HG03025 (cell line): ENCODE measurements around the gene HIVEP3.

Experiments
- ATAC-seq: cut with Tn5 transposase; IDR thresholded peaks from one replicate; pipeline ENCODE4 v1.9.1; 2021; ENCODE audit warnings: mild to moderate bottlenecking, moderate library complexity; ENCODE audit not compliant: unreplicated experiment, low FRiP score

HIVEP3 gene

DNA sequence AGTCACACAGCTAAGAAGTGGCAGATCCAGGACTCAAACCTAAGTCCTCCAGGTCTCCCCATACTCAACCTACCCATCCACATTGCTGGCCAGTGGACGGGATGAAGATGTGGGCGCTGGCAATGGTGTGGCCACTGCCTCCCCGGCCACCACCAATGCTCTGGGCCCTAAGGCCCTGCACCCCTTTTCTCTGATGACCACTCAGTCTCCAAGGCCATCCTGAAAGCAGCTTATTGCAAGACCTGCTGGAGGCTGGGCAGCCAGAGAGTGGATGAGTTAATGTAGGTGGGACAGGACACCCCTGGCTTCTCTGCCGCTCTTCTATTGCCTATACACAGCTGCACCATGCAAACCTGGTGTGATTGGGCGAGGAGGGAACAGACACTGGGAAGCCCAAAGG lies 178.7 kb downstream of the HIVEP3 start:
- no peak for ATAC-seq

DNA sequence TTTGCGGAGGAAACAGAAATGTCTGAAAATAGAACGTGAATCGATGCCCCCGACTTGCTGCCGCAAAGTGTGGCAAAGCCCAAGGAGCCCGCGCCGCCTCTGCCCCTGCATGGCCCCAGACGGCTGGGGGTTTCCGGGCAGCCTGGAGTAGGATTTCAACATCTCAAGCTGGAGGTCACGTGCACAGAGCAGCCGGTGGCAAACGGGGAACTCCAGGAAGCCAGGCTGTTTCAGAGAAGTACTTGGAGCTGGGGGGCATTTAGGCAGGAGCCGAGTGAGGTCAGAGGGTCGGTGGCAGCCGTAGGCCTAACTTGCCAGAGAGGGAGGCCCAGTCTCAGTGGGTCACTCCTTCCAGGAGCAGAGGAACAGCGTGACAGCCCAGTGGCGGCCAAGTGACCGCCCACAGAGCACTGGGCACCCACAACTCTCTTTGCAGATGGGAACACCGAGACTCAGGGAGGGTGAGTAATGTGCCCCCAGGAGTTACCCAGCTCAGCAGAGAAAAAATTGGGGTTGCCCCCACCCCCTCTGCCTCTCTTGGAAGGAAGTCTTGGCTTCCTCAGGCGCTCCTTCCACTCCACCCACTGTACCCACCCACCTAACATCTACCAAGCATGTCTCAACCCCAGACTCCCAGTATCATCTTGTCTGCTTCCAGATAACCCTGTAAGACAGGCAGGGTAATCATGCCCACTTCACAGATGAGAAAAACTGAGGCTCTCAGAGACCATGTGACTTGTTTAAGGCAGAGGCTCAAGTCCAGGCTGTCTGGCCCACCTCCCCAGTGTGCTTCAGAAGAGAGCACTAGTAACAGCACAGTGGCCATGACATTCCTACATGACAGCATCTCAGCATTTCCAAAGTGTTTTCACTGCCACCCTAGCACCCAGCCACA lies 179.4 kb downstream of the HIVEP3 start:
- ATAC-seq = no peak

DNA sequence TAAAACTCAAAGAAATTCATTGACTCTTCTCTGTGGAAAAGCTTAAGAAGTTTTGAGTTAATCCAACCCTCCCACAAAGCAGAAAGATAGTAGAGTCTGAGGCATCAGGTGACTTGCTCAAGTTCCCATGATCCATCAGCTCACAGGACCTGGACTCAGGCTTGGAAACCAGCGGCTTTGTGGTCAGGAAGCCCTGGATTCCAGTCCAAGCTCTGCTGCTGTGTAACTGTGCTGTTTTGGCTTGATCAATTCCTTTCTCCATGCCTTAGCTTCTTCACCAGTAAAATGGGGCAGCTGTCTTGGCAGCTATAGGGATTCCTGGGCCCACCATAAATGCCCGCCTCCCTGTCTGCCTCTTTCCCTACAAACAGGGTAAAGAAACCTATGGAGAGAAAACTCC lies 180.2 kb downstream of the HIVEP3 start:
- ATAC-seq = no peak

DNA sequence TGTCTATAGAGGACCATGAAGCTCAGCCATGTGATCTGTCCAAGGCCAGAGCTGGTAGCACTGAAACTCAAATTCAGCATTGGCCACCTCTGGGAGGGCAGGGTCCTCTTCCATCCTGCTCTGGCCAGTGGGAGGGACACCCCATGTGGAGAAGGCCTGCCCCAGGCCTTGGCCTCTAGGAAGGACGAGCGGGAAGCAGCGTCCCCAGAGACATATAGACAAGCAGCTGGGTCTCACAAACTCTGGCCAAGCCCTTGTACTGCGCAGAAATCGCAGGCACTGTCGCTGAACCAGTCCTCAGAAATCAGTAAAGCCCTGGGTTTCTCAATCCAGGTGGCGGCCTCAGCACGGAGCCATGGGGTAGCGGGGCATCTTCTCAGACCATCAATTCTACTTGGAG lies 180.7 kb downstream of the HIVEP3 start:
- ATAC-seq = no peak

DNA sequence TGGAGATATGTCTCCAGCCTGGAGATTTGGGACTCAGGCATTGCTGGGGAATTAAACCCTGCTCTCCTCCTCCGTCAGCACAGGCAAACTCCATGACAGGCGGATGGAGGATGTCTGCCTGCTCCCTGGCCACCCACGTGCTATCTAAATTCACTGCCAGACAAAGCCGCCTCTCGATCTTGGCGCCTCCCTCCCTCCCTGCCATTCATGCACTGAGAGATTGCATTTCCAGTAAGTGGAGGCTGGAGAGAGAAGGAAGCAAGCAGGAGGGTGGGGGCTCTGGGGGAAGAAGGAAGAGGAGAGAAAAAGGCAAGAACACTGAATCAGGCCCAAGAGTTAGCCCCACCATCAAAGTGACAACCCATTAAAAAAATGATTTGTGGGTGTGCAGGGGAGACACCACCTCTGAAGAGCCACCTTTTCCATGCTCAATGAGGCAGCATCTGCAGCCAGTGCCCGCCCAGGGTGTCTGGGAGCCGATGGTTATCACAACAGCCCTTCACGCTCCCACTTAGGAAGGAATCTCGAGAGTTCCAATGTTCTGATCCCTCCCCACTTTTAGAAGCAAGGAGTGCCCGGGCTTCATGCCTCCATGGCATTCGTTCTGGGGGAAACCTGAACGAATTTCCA lies 183.0 kb downstream of the HIVEP3 start:
- ATAC-seq = no peak

DNA sequence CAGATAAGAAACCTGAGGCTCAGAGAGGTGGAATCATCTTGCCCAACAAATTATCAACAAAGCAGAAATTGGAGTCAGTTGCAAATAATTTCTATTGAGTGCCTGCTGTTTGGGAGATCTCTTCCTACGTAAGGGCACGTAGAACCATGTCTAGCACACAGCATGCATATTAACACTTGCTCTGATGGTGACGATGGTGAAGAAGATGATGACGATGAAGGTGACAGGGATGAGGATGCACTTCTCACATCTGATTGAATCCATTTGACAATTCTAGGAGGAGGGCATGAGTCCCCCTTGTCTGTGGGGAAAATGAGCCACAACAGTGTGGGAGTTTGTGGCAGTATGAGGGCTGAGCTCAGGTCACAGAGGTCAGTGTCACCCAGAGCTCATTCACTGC lies 183.6 kb downstream of the HIVEP3 start:
- no peak for ATAC-seq

DNA sequence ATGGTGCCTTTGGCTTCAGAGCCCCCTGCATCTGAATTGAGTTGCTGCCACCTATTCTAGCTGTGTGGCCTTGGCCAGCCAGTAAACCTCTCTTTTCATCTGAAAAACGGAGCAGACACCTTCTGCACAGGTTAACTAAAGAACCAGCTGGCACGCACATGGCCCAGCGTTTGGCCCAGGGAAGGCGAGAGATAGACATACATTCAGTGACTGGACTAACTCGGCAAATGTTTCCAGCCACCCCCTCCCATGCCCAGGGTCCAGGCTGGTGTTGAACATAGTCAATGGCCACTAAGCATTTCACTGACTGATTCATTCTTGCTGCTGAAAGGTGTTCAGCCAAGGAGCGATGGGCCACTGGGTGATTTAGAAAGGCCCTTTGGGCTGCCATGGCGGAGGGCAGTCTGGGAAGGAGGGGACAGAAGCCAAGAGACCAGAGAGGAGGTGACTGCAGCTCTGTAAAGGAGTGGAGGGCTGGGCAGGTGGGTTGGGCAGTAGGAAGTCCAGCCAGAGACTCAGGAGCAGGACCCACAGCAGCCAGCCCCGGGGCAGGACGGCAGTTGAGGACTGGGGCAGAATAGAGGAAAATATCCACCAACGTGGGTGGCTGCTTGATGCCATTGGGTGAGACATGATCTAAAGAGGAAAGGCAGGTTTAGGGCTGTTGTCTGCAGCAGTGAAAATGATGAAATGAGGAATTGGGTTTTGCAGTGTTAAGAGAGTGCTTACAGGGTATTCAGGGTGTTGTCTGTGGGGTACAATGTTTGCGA lies 184.3 kb downstream of the HIVEP3 start:
- ATAC-seq = no peak

DNA sequence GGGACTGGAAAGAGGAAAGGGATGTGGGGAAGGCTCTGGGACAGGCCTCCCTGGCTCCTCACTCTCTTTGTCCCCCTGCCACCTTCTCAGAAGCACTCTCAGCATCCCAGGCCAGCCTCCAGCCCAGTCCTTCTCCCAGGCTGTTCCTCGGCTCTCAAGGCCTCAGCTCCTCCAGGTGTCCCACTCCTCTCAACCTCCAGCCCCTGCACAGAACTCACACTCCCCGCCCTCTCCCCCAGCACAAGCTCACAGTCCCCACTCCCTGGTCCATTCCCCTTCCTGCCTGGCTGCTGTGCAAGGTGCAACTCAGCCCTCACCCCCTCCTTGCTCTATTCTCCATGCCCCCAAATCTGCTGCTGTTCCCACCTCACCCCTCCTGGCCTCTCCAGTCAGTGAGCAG lies 185.0 kb downstream of the HIVEP3 start:
- ATAC-seq = no peak

DNA sequence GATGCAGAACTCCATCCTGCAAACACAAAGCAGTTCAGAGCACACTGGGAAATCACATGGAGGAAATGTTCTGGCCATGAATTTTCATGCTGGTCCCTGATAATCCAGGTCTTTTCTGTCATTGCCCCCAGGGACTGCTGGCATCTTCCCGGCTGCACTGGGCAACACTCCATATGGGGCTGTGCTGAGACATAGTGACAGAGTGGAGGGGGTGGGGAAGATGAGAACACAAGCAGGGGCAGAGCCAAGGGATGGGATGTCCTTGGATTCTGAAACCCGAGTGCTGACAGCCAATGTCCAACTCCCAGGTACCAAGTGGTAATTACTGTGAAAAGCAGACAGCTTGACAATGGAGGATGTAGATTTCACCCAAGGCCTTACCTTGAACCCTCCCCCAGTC lies 185.7 kb downstream of the HIVEP3 start:
- ATAC-seq = no peak

DNA sequence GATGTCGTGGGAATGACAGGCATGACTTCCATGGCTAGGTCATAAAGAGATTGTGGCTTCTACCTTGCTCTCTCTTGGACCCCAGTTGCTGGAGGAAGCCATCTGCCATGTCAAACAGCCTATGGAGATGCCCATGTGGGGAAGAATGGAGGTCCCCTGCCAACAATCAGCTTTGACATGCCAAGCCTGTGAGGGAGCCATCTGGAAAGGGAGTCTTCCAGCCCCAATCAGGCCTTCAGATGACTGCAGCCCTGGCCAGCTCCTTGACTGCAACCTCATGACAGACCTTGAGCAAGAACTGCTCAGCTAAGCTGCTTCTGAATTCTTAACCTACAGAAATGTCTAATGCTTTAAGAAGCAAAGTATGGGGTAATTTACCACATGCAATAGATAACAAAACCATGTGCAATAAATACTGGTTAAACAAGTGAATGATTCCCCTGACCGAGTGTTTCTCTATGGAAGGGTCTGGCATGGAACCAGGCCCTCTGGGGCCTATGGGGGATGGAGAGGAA lies 187.1 kb downstream of the HIVEP3 start:
- no peak for ATAC-seq

DNA sequence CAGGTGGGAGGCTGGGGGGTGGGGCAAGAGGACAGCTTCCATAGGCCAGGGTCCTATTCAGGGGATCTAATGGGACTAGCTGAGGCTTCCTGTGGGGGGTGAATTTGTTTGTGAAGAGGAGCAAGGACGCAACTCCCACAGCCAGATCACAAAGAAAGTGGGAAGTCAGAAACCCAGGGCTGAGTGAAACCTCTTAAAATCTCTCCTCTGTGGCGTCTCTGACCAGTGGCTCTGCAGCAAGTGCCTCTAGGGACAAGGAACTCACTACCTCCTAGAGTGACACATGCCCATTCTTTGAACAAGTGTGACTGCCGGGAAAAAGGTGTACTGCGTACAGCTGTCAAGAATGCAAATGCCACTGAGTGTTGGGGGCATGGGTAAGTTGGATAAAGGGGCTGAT lies 187.9 kb downstream of the HIVEP3 start:
- no peak for ATAC-seq

DNA sequence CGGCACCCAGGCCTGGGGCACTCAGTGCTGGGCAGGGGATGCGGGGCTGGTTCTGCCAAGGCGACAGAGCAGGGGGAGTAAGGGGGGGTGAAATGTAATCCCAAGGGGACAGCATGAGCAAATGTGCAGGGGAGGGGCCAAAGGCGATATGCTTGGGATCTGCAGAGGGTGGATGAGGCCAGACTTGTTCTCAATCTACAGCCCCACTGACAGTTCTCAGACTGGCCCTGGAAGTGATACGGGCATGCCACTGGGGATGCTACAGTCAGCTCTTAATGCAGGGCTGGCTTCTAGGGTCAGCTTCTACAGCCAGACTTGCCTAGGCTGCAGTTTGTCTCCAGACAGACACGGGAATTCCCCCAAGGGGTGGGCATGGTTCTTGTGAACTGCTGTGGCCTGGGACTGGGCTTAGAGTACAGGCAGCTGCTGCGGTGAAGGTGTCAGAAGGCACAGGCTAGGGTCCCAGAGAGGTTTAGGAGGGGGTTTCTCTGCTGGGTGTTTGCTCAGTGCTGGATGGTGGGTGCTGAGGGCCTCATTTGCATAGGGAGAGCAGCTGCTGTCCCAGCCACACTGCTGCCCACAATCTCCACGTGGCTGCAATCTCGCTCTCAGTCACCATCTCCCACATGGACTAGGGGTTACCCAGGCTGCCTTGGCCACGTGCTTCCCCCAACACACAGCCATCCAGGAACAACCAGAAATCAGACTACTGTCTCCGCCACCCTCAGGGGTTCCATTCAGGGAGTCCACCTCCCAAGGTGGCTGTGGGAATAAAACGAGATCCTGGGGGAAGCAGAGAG lies 190.1 kb downstream of the HIVEP3 start:
- ATAC-seq = peak; percentile 51

DNA sequence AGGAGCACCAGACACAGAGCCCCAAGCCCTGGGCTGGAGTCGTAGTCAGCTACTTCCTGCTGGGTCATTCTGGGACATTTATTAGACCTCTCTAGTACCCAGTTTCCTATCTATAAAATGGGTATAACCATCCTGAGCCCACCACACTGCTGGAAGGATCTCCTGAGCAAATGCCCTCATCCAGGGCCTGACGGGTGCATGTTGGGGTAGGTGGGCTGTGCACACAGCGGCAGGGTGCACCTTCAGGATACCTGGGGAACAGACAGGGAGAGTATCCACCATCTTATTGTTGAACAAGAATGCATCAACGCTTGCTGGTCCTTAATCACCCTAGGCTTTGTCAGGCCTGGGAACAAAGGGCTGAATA lies 191.0 kb downstream of the HIVEP3 start:
- ATAC-seq = no peak

DNA sequence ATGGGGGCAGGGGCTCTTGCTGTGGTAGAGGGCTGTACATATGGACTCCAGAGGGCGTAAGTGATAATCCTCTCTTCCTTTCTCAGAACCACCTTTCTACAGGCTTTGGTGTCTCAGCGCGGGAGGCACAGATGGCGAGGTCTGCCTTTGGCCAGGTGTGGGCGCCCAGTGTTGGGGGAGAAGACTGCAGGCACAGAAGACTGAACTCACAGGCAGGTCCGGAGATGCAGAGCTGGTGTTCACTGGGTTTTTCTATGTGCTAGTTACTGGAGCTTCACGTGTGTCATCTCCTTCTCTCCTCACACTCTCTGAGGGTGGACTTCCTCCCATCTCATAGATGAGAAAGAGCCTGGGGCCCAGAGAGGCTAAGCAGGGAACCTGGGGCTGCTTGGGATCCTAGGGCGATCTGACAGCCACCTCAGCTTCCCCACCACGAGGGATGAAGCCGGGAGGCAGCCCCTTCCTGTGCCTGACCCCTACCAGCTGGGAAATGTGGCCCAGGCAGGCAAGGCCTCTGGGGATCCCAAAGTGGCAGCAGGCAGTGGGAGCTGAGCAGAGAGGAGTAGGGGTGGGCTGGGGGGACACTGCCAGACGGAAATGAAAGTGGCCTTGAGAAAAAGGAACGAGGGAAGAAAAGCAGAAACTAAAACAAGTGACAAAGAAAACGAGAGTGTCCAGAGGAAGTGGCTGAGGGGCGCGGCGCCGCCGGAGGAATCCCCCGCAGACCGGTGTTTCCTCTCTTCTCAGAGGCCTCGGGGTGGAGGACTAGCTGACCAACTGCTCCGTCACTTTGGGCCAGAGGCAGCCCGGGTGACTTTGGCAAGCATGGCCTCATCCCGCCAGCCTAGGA lies 191.6 kb downstream of the HIVEP3 start:
- no peak for ATAC-seq

DNA sequence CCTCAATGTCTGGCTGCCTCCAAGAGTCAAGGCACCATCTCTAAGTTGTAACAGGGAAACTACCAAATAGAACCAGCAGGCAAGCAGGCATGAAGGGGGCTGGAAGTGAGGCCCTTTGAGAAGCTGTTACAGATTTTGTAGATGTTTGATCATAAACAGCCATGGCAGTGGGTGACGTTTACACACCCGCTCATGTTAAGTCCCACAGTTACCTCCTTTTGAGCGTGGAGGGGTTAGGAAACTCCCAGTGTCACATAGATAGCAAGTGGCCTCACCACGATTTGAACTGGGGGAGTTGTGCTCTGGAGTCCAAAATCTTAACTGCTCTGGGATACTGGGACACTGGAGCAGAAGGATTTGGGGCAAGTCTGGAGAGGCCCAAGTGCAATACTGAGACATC lies 192.4 kb downstream of the HIVEP3 start:
- no peak for ATAC-seq

DNA sequence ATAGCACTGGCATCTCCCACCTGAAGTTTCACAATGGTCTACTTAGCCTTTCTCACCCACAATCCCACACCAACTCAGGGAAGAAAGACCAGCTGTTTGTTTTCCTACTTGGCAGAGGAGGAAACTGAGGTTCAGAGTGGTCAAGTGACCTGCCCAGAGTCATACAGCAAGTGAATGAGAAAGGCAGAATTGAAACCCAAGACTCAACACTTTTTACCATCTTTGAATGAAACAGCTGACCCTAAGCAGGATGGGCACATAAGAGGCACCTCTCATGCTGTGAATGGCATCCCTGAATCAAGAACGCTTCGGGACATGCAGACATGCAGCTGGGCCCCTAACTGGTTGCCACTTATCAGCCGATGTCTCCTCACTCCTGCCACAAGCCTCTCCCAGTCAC lies 193.8 kb downstream of the HIVEP3 start:
- ATAC-seq = no peak

DNA sequence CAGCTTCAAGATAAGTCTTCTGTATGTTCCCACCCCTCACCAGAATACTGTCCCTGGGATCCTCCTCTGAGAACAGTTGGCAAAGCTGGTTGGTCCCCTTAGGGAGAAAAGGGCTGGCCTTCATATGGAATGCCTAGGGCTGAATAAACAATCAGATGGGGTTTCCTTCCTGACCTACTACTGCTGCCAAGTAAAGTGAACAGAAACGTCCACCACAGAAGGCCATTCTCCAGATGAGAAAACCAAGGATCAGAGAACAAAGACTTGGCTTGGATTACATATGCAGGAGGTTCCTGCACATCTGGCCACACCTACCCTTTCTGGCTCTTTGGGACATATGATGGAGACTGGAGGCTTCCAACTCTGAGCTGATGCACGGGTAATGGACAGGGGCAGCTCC lies 194.5 kb downstream of the HIVEP3 start:
- no peak for ATAC-seq

DNA sequence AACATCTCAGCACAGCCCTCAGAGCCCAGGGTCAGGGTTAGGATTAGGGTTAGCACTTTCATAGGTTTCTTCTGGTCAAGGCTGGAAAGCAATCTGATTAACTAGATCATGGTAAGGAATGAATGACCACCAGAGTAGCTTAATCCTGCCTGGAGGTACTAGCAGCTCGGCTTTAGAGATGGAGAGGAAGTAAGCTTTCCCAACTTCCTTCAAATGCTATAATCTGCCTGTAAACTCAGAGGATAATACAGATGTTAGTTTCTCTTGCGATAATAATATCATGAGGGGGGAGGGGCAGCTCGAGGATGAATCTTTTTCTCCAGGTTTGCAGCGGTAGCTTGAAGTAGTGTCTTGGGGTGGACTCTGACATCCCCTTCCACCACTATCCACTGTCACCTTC lies 194.9 kb downstream of the HIVEP3 start:
- no peak for ATAC-seq

DNA sequence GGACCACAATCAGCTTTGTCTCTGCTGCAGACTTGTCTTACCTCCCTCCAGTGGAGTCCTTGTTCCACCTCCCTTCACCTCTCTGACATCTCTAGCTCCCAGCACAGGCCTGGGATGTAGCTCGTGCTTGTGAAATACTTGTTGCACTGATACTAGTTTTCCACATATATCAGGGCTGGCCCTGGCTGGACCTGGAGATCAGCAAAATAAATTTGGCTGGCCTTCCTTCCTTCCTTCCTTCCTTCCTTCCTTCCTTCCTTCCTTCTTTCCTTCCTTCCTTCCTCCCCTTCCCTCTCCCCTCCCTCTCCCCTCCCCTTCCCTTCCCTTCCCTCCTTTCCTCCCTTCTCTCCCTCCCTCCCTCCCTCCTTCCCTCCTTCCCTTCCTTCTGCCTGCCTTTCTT lies 196.5 kb downstream of the HIVEP3 start:
- no peak for ATAC-seq
